ENCODE measurements around the gene CACNA1A. TPM values are rescaled to one million over a fixed set of nuclear protein-coding genes. Genes with fewer than 3 reads are reported as not detected.

The CACNA1A gene
- total RNA-seq, 1 donor from 2014 or later: 0.52 TPM

DNA sequence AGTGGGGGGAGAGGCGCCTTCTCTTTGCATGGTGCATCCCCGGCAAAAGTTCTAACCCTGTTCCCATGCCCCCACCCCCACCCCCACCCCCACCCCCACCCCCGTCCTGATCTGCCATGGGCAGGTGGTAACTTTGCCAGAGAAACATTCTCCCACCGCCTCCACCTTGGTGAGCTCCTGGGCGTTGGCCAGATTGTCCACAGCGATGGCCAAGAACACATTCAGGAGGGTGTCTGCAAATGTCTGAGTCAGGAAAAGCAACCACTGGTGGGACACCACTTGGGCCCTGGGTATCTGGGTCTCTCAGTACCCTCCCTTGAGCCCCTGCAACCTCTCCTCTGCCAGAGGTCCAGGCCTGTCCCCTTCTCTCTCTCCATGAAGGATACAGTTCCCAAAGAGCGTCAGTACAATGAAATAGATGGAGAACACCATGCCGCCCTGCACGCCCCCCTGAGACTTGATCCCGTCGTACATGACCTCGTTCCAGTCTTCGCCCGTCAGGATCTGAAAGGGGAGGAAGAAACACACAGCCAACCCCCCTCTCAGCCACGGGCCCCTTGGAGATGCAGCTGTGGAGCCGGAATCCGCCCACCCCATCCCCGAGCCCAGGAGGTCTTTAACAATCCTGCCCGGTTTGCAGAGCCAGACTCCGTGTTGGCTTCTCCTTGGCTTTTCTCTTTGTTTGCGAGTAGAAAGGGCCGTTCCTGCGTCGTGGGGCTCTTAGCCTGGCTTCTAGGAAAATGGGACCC lies 202.7 kb downstream of the CACNA1A start:
- Histone ChIP-seq H3K4me3 (ENCODE audit: low read length in 3 of 3) (no peak overlapping the region), H3K4me1 (ENCODE audit: control insufficient read depth in 3 of 3, insufficient read depth in 3 of 3, low read length in 3 of 3) (peaks cover 0 to 2% (median 0%) of the 10 kb centered on the region in 3 donors), H3K36me3 (ENCODE audit: control insufficient read depth in 3 of 3, insufficient read depth in 3 of 3, low read length in 3 of 3) (no peaks in the 10 kb centered on the region), H3K9ac (ENCODE audit: low read depth in 1 of 3, low read length in 3 of 3) (no peak overlapping the region), H3K27me3 (ENCODE audit: control insufficient read depth in 3 of 3, insufficient read depth in 3 of 3, low read length in 3 of 3) (peaks cover 41 to 48% (median 44%) of the 10 kb centered on the region in 3 donors), H3K27ac (ENCODE audit: low read depth, low read length) (no peak overlapping the region), H3K9me3 (ENCODE audit: control insufficient read depth in 3 of 3, low read length in 3 of 3) (no peaks in the 10 kb centered on the region)

DNA sequence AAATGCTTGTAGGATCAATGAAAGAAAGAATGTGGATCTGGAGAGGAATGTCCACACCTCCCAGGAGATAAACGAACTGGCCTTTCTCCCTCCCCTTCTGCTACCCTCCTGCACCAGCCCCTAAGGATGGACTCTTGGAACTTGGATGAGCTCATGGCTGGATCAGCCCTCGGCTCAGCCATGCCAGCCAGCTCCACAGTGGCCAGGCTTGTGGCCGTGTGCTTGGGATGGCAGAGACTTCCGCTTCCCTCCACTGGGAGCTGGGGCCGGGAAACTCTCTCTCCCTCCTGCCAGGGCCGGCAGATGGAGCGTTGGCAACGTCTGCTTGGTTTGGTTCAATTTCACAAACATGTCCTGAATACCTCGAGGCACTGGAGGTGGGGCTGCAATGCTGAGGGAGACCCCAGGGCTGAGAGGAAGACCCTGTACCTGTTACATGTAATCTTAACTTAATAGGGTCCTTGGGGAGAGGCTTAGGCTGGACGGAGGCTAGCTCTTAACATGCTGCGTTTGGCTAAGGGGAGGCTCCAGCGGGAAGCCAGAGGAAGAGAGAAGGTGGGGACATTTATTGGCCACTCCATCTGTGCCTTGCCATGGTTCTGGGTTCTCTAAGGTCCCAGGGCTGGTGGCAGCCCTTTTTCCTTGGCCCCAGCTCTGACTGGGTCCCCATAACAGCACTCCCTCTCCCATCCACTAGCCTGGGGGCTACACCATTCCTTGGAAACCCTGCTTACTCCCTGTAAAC lies 203.6 kb downstream of the CACNA1A start:
- H3K27me3 ChIP-seq (ENCODE audit: control insufficient read depth in 3 of 3, insufficient read depth in 3 of 3, low read length in 3 of 3): peaks cover 44 to 48% (median 45%) of the 10 kb centered on the region in 3 donors
- H3K4me3 ChIP-seq (ENCODE audit: low read length in 3 of 3): no peak overlapping the region
- H3K36me3 ChIP-seq (ENCODE audit: control insufficient read depth in 3 of 3, insufficient read depth in 3 of 3, low read length in 3 of 3): no peaks in the 10 kb centered on the region
- H3K4me1 ChIP-seq (ENCODE audit: control insufficient read depth in 3 of 3, insufficient read depth in 3 of 3, low read length in 3 of 3): peaks cover 0 to 2% (median 0%) of the 10 kb centered on the region in 3 donors
- H3K9ac ChIP-seq (ENCODE audit: low read depth in 1 of 3, low read length in 3 of 3): no peak overlapping the region
- H3K9me3 ChIP-seq (ENCODE audit: control insufficient read depth in 3 of 3, low read length in 3 of 3): no peaks in the 10 kb centered on the region
- H3K27ac ChIP-seq (ENCODE audit: low read depth, low read length): no peak overlapping the region

DNA sequence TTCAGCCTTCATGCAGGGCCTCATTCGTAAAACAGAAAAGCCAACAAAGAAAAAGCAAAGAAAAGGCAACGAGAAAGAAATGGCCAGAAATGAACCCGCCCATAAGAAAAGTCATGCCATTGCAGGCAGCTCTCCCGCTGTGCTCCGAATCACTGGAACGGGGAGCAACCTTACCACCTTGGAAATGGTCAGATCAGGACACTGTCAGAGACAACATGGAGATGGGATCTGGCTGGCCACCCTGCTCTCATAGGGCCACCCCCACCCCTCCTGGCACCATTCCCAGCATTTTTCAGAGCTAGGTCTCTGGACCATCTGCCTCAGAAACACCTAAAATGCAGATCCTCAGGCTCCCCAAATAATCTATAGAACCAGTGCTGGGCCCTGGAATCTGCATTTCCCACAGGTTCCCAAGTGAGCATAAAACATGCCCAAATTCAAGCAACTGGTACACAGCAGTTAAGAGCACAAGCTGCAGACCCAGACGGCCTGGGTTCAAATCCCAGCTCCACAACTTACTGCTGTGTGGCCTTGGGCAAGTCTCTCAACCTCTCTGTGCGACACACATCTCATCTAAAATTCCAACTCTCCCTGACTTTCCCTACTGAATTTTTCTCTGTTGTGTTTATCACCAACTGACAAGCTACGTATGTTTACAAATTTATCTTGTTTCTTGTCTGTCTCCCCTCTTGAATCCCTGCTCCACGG lies 204.5 kb downstream of the CACNA1A start:
- Histone ChIP-seq H3K9me3 (ENCODE audit: control insufficient read depth in 3 of 3, low read length in 3 of 3) (no peaks in the 10 kb centered on the region), H3K4me1 (ENCODE audit: control insufficient read depth in 3 of 3, insufficient read depth in 3 of 3, low read length in 3 of 3) (peaks cover 0 to 2% (median 0%) of the 10 kb centered on the region in 3 donors), H3K9ac (ENCODE audit: low read depth in 1 of 3, low read length in 3 of 3) (no peak overlapping the region), H3K27me3 (ENCODE audit: control insufficient read depth in 3 of 3, insufficient read depth in 3 of 3, low read length in 3 of 3) (peaks cover 42 to 52% (median 48%) of the 10 kb centered on the region in 3 donors), H3K4me3 (ENCODE audit: low read length in 3 of 3) (no peak overlapping the region), H3K27ac (ENCODE audit: low read depth, low read length) (no peak overlapping the region), H3K36me3 (ENCODE audit: control insufficient read depth in 3 of 3, insufficient read depth in 3 of 3, low read length in 3 of 3) (no peaks in the 10 kb centered on the region)

DNA sequence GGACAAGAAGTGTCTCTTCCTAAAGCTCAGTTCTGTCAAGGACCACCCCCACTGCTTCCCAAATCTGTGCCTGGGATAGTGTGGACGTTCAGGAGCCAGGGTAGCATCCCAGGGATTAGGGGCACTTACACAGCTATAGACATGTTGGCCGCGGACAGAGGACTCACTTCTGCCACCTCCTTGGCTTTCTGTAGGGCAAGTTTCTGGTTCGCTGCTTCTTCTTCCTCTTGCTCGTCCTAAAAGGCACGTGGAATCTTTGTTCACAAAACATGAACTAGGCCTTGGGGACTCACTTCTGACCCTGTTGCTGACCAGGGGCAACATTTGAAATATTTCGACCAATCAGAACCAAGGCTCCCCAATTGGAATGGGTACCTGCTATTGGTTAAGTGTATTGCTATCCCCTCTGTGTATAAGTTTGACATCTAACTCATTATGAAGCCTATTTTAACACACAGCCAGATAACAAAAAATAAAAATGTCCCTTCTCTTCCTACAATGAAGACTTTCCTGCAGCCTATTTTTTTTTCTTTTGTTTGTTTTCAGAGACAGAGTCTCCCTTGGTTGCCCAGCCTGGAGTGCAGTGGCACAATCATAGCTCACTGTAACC lies 205.8 kb downstream of the CACNA1A start:
- H3K9me3 ChIP-seq (ENCODE audit: control insufficient read depth in 3 of 3, low read length in 3 of 3): no peaks in the 10 kb centered on the region
- H3K4me1 ChIP-seq (ENCODE audit: control insufficient read depth in 3 of 3, insufficient read depth in 3 of 3, low read length in 3 of 3): peaks cover 0 to 2% (median 0%) of the 10 kb centered on the region in 3 donors
- H3K27ac ChIP-seq (ENCODE audit: low read depth, low read length): no peak overlapping the region
- peaks cover 39 to 50% (median 48%) of the 10 kb centered on the region in 3 donors for H3K27me3 ChIP-seq (ENCODE audit: control insufficient read depth in 3 of 3, insufficient read depth in 3 of 3, low read length in 3 of 3)
- H3K36me3 ChIP-seq (ENCODE audit: control insufficient read depth in 3 of 3, insufficient read depth in 3 of 3, low read length in 3 of 3): no peaks in the 10 kb centered on the region
- no peak overlapping the region for H3K9ac ChIP-seq (ENCODE audit: low read depth in 1 of 3, low read length in 3 of 3)
- no peak overlapping the region for H3K4me3 ChIP-seq (ENCODE audit: low read length in 3 of 3)

DNA sequence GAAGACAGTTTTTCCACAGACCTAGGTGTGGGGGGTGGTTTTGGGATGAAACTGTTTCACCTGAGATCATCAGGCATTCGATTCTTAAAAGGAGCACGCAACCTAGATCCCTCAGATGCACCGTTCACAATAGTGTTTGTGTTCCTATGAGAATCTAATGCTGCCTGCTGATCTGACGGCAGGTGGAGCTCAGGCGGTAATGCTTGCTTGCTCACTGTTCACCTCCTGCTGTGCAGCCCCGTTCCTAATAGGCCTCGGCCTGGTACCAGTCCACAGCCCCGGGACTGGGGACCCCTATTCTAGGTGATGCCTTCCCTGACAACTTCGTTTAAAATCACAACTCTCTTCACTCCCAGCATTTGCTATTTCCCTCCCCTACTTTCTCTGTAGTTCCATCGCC lies 206.4 kb downstream of the CACNA1A start:
- Histone ChIP-seq H3K4me3 (ENCODE audit: low read length in 3 of 3) (no peak overlapping the region), H3K27me3 (ENCODE audit: control insufficient read depth in 3 of 3, insufficient read depth in 3 of 3, low read length in 3 of 3) (peaks cover 43 to 48% (median 45%) of the 10 kb centered on the region in 3 donors), H3K9ac (ENCODE audit: low read depth in 1 of 3, low read length in 3 of 3) (no peak overlapping the region), H3K9me3 (ENCODE audit: control insufficient read depth in 3 of 3, low read length in 3 of 3) (no peaks in the 10 kb centered on the region), H3K27ac (ENCODE audit: low read depth, low read length) (no peak overlapping the region), H3K36me3 (ENCODE audit: control insufficient read depth in 3 of 3, insufficient read depth in 3 of 3, low read length in 3 of 3) (no peaks in the 10 kb centered on the region), H3K4me1 (ENCODE audit: control insufficient read depth in 3 of 3, insufficient read depth in 3 of 3, low read length in 3 of 3) (peaks cover 0 to 2% (median 0%) of the 10 kb centered on the region in 3 donors)

DNA sequence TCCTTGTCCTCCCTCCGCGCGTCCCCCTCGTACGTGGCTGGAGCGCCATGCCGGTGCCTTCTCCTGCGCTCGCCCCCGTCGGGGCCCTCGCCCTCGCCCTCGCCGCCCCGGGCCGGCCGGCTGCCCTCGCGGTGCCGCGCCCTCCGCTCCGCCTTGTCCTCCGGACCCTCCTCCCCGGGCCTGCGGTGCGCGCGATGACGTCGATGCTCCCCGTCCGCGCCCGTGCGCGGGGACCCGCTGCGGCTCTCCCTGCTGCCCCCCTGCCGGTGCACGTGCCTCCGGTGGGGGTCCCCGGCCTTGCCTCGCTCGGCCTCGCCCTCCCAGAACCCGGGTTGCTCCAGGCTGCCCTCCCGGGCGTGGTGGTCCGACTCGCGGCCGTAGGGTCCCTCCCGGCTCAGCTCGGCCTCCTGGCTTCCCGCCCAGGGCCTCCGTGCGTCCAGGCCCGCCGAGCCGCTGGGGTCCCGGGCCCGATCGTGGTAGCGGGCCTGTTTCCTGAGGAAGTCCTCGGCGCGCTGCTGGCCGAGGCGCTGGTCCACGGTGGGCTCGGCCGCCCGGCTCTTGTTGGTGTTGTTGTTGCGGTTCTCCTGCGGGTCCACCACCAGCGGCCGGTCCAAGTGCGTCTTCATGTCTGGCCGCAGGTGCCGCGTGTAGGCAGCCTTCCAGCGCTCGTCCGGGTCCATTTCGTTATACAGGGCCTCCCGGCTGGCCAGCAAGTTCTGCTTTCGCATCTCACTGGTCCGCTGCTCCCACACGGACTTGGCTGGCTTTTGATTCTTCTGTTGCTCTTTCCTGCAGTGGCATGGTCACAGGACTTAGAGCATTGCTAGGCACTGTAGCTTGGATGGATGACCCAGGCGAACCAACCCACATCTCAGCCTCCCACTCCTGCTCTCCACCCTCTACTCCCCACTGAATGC lies 207.5 kb downstream of the CACNA1A start:
- Histone ChIP-seq H3K4me1 (ENCODE audit: control insufficient read depth in 3 of 3, insufficient read depth in 3 of 3, low read length in 3 of 3) (peaks cover 0 to 2% (median 0%) of the 10 kb centered on the region in 3 donors), H3K4me3 (ENCODE audit: low read length in 3 of 3) (no peak overlapping the region), H3K27me3 (ENCODE audit: control insufficient read depth in 3 of 3, insufficient read depth in 3 of 3, low read length in 3 of 3) (peaks cover 39 to 44% (median 40%) of the 10 kb centered on the region in 3 donors), H3K36me3 (ENCODE audit: control insufficient read depth in 3 of 3, insufficient read depth in 3 of 3, low read length in 3 of 3) (no peaks in the 10 kb centered on the region), H3K9ac (ENCODE audit: low read depth in 1 of 3, low read length in 3 of 3) (no peak overlapping the region), H3K9me3 (ENCODE audit: control insufficient read depth in 3 of 3, low read length in 3 of 3) (no peaks in the 10 kb centered on the region), H3K27ac (ENCODE audit: low read depth, low read length) (no peak overlapping the region)

DNA sequence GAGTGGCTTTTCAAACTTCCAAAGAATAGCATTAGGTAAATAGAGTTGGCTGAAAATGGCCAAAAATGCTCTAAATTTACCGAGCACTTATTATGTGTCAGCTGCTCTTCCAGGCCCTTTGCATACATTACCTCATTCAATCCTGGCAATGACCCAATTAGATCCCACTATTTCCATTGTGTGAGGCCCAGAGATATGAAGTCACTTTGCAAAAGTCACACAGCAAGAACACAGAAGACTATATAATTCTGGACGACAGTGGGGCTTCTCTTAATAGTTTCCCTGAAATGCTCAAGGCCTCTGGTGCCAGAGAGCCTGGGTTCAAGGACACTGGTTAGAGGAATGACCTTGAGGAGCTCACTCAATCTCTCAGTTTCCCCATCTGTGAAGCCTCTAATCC lies 209.3 kb downstream of the CACNA1A start:
- Histone ChIP-seq H3K36me3 (ENCODE audit: control insufficient read depth in 3 of 3, insufficient read depth in 3 of 3, low read length in 3 of 3) (no peaks in the 10 kb centered on the region), H3K27ac (ENCODE audit: low read depth, low read length) (no peak overlapping the region), H3K4me3 (ENCODE audit: low read length in 3 of 3) (no peak overlapping the region), H3K27me3 (ENCODE audit: control insufficient read depth in 3 of 3, insufficient read depth in 3 of 3, low read length in 3 of 3) (peaks cover 28 to 38% (median 28%) of the 10 kb centered on the region in 3 donors), H3K4me1 (ENCODE audit: control insufficient read depth in 3 of 3, insufficient read depth in 3 of 3, low read length in 3 of 3) (no peaks in the 10 kb centered on the region), H3K9ac (ENCODE audit: low read depth in 1 of 3, low read length in 3 of 3) (no peak overlapping the region), H3K9me3 (ENCODE audit: control insufficient read depth in 3 of 3, low read length in 3 of 3) (no peaks in the 10 kb centered on the region)

DNA sequence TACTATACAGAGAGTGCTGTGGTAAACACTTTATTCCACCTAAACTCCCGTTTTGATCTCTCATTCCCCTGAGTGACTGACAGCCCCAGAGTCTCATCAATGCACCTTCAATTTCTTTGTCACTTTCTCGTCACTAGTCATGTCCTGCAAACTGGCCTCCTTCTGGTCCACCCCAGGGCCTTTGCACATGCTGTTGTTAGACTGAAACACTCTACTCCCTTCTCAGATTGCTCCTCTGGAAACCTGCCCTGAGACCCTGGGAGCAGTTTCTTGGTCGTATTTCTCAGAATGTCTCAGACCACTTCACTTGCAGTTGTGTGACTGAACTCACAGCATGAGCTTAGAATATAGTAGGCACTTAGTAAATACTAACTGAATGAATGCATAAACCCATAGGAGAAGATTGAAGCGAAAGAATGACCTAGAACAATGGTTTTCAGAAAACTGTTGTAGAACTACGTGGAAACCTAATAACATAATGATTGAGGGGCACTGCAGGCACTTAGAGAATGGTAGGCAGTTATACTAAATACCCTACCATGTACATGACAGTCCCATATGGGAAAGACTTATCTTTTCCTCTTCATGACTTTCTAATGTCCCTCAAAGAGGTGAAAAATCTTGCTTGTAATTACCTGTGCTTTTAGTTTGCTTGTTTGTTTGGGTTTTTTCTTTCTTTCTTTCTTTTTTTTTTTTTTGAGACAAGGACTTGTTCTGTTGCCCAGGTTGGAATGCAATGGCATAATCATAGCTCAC lies 211.3 kb downstream of the CACNA1A start:
- Histone ChIP-seq H3K36me3 (ENCODE audit: control insufficient read depth in 3 of 3, insufficient read depth in 3 of 3, low read length in 3 of 3) (no peaks in the 10 kb centered on the region), H3K4me1 (ENCODE audit: control insufficient read depth in 3 of 3, insufficient read depth in 3 of 3, low read length in 3 of 3) (no peaks in the 10 kb centered on the region), H3K9me3 (ENCODE audit: control insufficient read depth in 3 of 3, low read length in 3 of 3) (no peaks in the 10 kb centered on the region), H3K9ac (ENCODE audit: low read depth in 1 of 3, low read length in 3 of 3) (no peak overlapping the region), H3K4me3 (ENCODE audit: low read length in 3 of 3) (no peak overlapping the region), H3K27me3 (ENCODE audit: control insufficient read depth in 3 of 3, insufficient read depth in 3 of 3, low read length in 3 of 3) (peaks cover 16 to 23% (median 19%) of the 10 kb centered on the region in 3 donors), H3K27ac (ENCODE audit: low read depth, low read length) (no peak overlapping the region)

Data from skeletal muscle tissue (tissue), 4 donors.